WTC11 (cell line): ENCODE results near the gene BCL2L1. TPM values are rescaled to one million over a fixed set of nuclear protein-coding genes. Genes with fewer than 3 reads are reported as not detected.
A peak's percentile ranks its signal among the peaks of the same experiment; 100 is the strongest.

Experiments used
- ATAC-seq: fragments of 200-7000 bp; cut with Tn5 transposase; 2 replicates; pipeline ENCODE4 v1.10.0; 2021; ENCODE audit warnings: mild to moderate bottlenecking, moderate library complexity
- CTCF ChIA-PET: fragments of 300-600 bp; sonication (Branson Sonifier 250); formaldehyde crosslinking; loops from one replicate; lab custom pipeline; 2021; ENCODE audit warnings: antibody characterized with exemption; lab: Charles Lee
- POLR2A ChIA-PET: fragments of 350-600 bp; sonication (Branson Sonifier 250); formaldehyde crosslinking; loops from one replicate; lab custom pipeline; 2021; ENCODE audit warnings: antibody characterized with exemption; lab: Charles Lee
- DNase-seq: peaks from one replicate; pipeline ENCODE4 v3.0.0; 2021; ENCODE audit warnings: low spot score
- H3K27ac Mint-ChIP-seq: 2 replicates; pipeline ENCODE4 v1.8.0; 2021; ENCODE audit warnings: mixed read lengths
- H3K27me3 Mint-ChIP-seq: 2 replicates; pipeline ENCODE4 v1.8.0; 2021; ENCODE audit warnings: low read depth, mild to moderate bottlenecking, moderate library complexity, mixed read lengths
- H3K36me3 Mint-ChIP-seq: 2 replicates; pipeline ENCODE4 v1.8.0; 2021; ENCODE audit warnings: mixed read lengths
- H3K4me1 Mint-ChIP-seq: 2 replicates; pipeline ENCODE4 v1.8.0; 2022; ENCODE audit warnings: mixed read lengths
- H3K4me3 Mint-ChIP-seq: 2 replicates; pipeline ENCODE4 v1.8.0; 2021; ENCODE audit warnings: mild to moderate bottlenecking, moderate library complexity, mixed read lengths
- H3K9me3 Mint-ChIP-seq: 2 replicates; pipeline ENCODE4 v1.8.0; 2021; ENCODE audit warnings: mixed read lengths
- AFF4 ChIP-seq: sonication (generic); formaldehyde crosslinking; IDR thresholded peaks from 2 replicates; pipeline ENCODE4 v1.8.1; 2023; ENCODE audit warnings: mild to moderate bottlenecking, missing genetic modification reagents, borderline replicate concordance
- CBFB ChIP-seq: sonication (generic); formaldehyde crosslinking; IDR thresholded peaks from 2 replicates; pipeline ENCODE4 v1.8.1; 2022; ENCODE audit warnings: mild to moderate bottlenecking, low read depth, missing genetic modification reagents
- CDX4 ChIP-seq: fragments of 250-450 bp; sonication (Bioruptor Pico); IDR thresholded peaks from 2 replicates; pipeline ENCODE4 v1.9.0; 2021; ENCODE audit warnings: moderate library complexity, mild to moderate bottlenecking, inconsistent platforms, borderline replicate concordance
- ETV6 ChIP-seq: sonication (generic); formaldehyde crosslinking; IDR thresholded peaks from 2 replicates; pipeline ENCODE4 v1.8.1; 2022; ENCODE audit warnings: mild to moderate bottlenecking, missing genetic modification reagents
- GABPB1 ChIP-seq: sonication (generic); formaldehyde crosslinking; IDR thresholded peaks from 2 replicates; pipeline ENCODE4 v1.8.1; 2023; ENCODE audit warnings: mild to moderate bottlenecking, missing genetic modification reagents
- NR2C2 ChIP-seq: sonication (generic); formaldehyde crosslinking; IDR thresholded peaks from 2 replicates; pipeline ENCODE4 v1.8.0; 2022; ENCODE audit warnings: mild to moderate bottlenecking, missing genetic modification reagents
- NR3C1 ChIP-seq: sonication (generic); formaldehyde crosslinking; conservative IDR thresholded peaks from 2 replicates; pipeline ENCODE4 v1.8.1; 2023; ENCODE audit warnings: low read depth, mild to moderate bottlenecking, missing genetic modification reagents
- SOX15 ChIP-seq: fragments of 250-450 bp; sonication (Bioruptor Pico); IDR thresholded peaks from 2 replicates; pipeline ENCODE4 v1.9.0; 2021; ENCODE audit warnings: mild to moderate bottlenecking
- TEAD4 ChIP-seq: sonication (generic); formaldehyde crosslinking; IDR thresholded peaks from 2 replicates; pipeline ENCODE4 v1.8.0; 2022; ENCODE audit warnings: mild to moderate bottlenecking, missing genetic modification reagents
- ZBTB43 ChIP-seq: sonication (generic); formaldehyde crosslinking; IDR thresholded peaks from 2 replicates; pipeline ENCODE4 v1.8.1; 2023; ENCODE audit warnings: mild to moderate bottlenecking, missing genetic modification reagents
- ZNF532 ChIP-seq: fragments of 250-450 bp; sonication (Bioruptor Pico); IDR thresholded peaks from 2 replicates; pipeline ENCODE4 v1.9.0; 2021; ENCODE audit warnings: mild to moderate bottlenecking, borderline replicate concordance
- total RNA-seq: library from RNA; stranded (reverse); gene quantifications from 3 replicates; pipeline ENCODE4 v1.2.3, GENCODE V29; 2021

Gene BCL2L1
- total RNA-seq, 1 experiment from 2014 or later: 62.0 TPM

GRCh38 chr20:31706607-31707257, 15.9 kb downstream of the BCL2L1 start:
- no peak for TF ChIP-seq CDX4 (CRISPR knock-in tag)
- peak; percentile 97 for TF ChIP-seq GABPB1 (CRISPR knock-in tag)
- TF ChIP-seq NR2C2 (CRISPR knock-in tag): no peak
- TF ChIP-seq, all 79 proteins: peak for 1
- peaks cover 16% of the 10 kb centered on the region for H3K36me3 Mint-ChIP-seq
- DNase-seq (no peak), ATAC-seq (no peak)
- peaks cover 51% of the 10 kb centered on the region for H3K4me1 Mint-ChIP-seq
- no peak overlapping the region for H3K4me3 Mint-ChIP-seq
- H3K9me3 Mint-ChIP-seq: no peaks in the 10 kb centered on the region
- peak overlapping the region; percentile 12; the same call in 1 of the 2 replicates for H3K27ac Mint-ChIP-seq
- CTCF ChIA-PET: interaction anchor here (1.0 to 3.8 kb wide), 4 partner anchors 13 to 45 kb away, joined by 4 to 21 read pairs (median 6); no protein-coding TSS in a partner anchor
- POLR2A ChIA-PET: no interaction called here
- H3K27me3 Mint-ChIP-seq: no peaks in the 10 kb centered on the region

- Mint-ChIP-seq H3K27me3 (no peaks in the 10 kb centered on the region), H3K4me1 (peaks cover 43% of the 10 kb centered on the region), H3K36me3 (peaks cover 16% of the 10 kb centered on the region), H3K9me3 (no peaks in the 10 kb centered on the region), H3K4me3 (no peak overlapping the region), H3K27ac (peak overlapping the region; percentile 69)
- no peak for ATAC-seq
- ChIA-PET CTCF (interaction anchor here (1.2 to 3.8 kb wide), 3 partner anchors 14 to 44 kb away, joined by 4 to 21 read pairs (median 7); no protein-coding TSS in a partner anchor), POLR2A (no interaction called here)
- DNase-seq: no peak
- TF ChIP-seq ZBTB43 (CRISPR knock-in tag) (no peak), NR3C1 (CRISPR knock-in tag) (no peak), SOX15 (CRISPR knock-in tag) (no peak), GABPB1 (CRISPR knock-in tag) (no peak), AFF4 (no peak), TEAD4 (CRISPR knock-in tag) (no peak), ETV6 (CRISPR knock-in tag) (no peak), CBFB (CRISPR knock-in tag) (no peak), ZNF532 (CRISPR knock-in tag) (no peak)
Measured at GRCh38 chr20:31705598-31706597, 16.8 kb downstream of the BCL2L1 start.
